BJ (cell line): ENCODE results near the gene PRDM2. TPM values are rescaled to one million over a fixed set of nuclear protein-coding genes. Genes with fewer than 3 reads are reported as not detected.

Experiments used
- CTCF ChIA-PET: fragments of 350-600 bp; formaldehyde crosslinking; extraction: SDS; loops from one replicate; lab custom pipeline; 2021; ENCODE audit warnings: antibody characterized with exemption, inconsistent platforms; lab: Yijun Ruan, JAX
- POLR2A ChIA-PET: fragments of 300-600 bp; sonication (Branson Sonifier 250); formaldehyde crosslinking; extraction: SDS; loops from one replicate; lab custom pipeline; 2021; ENCODE audit warnings: antibody characterized with exemption; lab: Charles Lee
- DNase-seq: peaks from one replicate; pipeline ENCODE4 v3.0.0-alpha.2; 2011; ENCODE audit warnings: low read depth
- H3K27me3 ChIP-seq: 2 replicates; pipeline ENCODE4 v1.6.0; 2011; ENCODE audit warnings: low read length; ENCODE audit not compliant: control insufficient read depth, insufficient read depth
- H3K36me3 ChIP-seq: 2 replicates; pipeline ENCODE4 v1.5.1; 2011; ENCODE audit warnings: low read length; ENCODE audit not compliant: control insufficient read depth, insufficient read depth
- H3K4me3 ChIP-seq: 2 replicates; pipeline ENCODE4 v1.5.1; 2011; ENCODE audit warnings: low read depth, mild to moderate bottlenecking, control low read depth, low read length
- CTCF ChIP-seq: IDR thresholded peaks from 2 replicates; pipeline ENCODE4 v1.5.1; 2011; ENCODE audit warnings: low read depth, mild to moderate bottlenecking, control low read depth, inconsistent platforms, low read length, moderate library complexity; ENCODE audit not compliant: insufficient read depth
- polyA plus RNA-seq: library from polyadenylated mRNA; depleted of rRNA; stranded (reverse); fragments of >200 nt; gene quantifications from 2 replicates; pipeline ENCODE4 v1.2.3, GENCODE V29; 2011

The PRDM2 gene
- polyA plus RNA-seq, 1 experiment = 9.6 TPM

- Histone ChIP-seq H3K27me3 (no peaks in the 10 kb centered on the region), H3K4me3 (no peak overlapping the region), H3K36me3 (no peaks in the 10 kb centered on the region)
- POLR2A ChIA-PET = no interaction called here
- DNase-seq = no peak
- no peak for TF ChIP-seq CTCF
- CTCF ChIA-PET = no interaction called here
These were observed 130.2 kb downstream of the PRDM2 start for GRCh38 chr1:13830170-13830569.

- DNase-seq = no peak
- POLR2A ChIA-PET = no interaction called here
These were observed 130.8 kb downstream of the PRDM2 start for GRCh38 chr1:13830616-13831280.

GRCh38 chr1:13832100-13832499 lies 132.1 kb downstream of the PRDM2 start:
- Histone ChIP-seq H3K36me3 (no peaks in the 10 kb centered on the region), H3K4me3 (no peak overlapping the region), H3K27me3 (no peaks in the 10 kb centered on the region)
- ChIA-PET POLR2A (no interaction called here), CTCF (no interaction called here)
- TF ChIP-seq CTCF = no peak
- DNase-seq = no peak

More at GRCh38 chr1:13830616-13831280, 130.8 kb downstream of the PRDM2 start:
- no peak for TF ChIP-seq CTCF
- Histone ChIP-seq H3K4me3 (no peak overlapping the region), H3K36me3 (no peaks in the 10 kb centered on the region), H3K27me3 (no peaks in the 10 kb centered on the region)
- CTCF ChIA-PET = no interaction called here

- no peak overlapping the region for H3K4me3 ChIP-seq
- no peak for DNase-seq
- ChIA-PET POLR2A (no interaction called here), CTCF (no interaction called here)
- no peaks in the 10 kb centered on the region for H3K36me3 ChIP-seq
- no peak for TF ChIP-seq CTCF
- no peaks in the 10 kb centered on the region for H3K27me3 ChIP-seq
These were observed 132.5 kb downstream of the PRDM2 start for GRCh38 chr1:13832536-13832935.

GRCh38 chr1:13836136-13836535 lies 136.1 kb downstream of the PRDM2 start:
- DNase-seq = no peak
- H3K27me3 ChIP-seq = no peaks in the 10 kb centered on the region
- CTCF ChIA-PET = no interaction called here
- TF ChIP-seq CTCF = no peak
- H3K4me3 ChIP-seq = no peak overlapping the region
- no peaks in the 10 kb centered on the region for H3K36me3 ChIP-seq
- POLR2A ChIA-PET = no interaction called here
